Fibroblast of peridontal ligament (primary cell): ENCODE data around the gene TMEM183A.
A peak's percentile ranks its signal among the peaks of the same experiment; 100 is the strongest.

ENCODE experiments used
- DNase-seq: peaks from one replicate; pipeline ENCODE4 v3.0.0-alpha.2; 2010; ENCODE audit errors: extremely low read depth

TMEM183A gene

GRCh38 chr1:203069030-203069747 is 62.0 kb downstream of the TMEM183A start:
- no peak for DNase-seq

- peak; percentile 4 for DNase-seq
These were observed 64.9 kb downstream of the TMEM183A start for GRCh38 chr1:203072002-203072602.

GRCh38 chr1:203072911-203073310 is 65.7 kb downstream of the TMEM183A start:
- peak; percentile 61 for DNase-seq

- DNase-seq: no peak
These were observed 66.3 kb downstream of the TMEM183A start for GRCh38 chr1:203073469-203073868.
